NT2/D1 (cell line): ENCODE measurements around the gene PTGIS.
A peak's percentile ranks its signal among the peaks of the same experiment; 100 is the strongest.

ENCODE experiments used
- DNase-seq: peaks from one replicate; pipeline ENCODE4 v3.0.0-alpha.2; 2011; ENCODE audit warnings: low read depth, low spot score
- H3K27me3 ChIP-seq: 2 replicates; pipeline ENCODE4 v1.6.0; 2011; ENCODE audit warnings: mild to moderate bottlenecking; ENCODE audit not compliant: insufficient read length, insufficient read depth
- H3K36me3 ChIP-seq: 2 replicates; pipeline ENCODE4 v1.6.1; 2011; ENCODE audit warnings: mild to moderate bottlenecking, low read length, mixed read lengths; ENCODE audit not compliant: insufficient read depth, insufficient read length
- H3K4me1 ChIP-seq: 2 replicates; pipeline ENCODE4 v1.5.1; 2011; ENCODE audit not compliant: insufficient read depth, insufficient read length
- H3K4me3 ChIP-seq: 2 replicates; pipeline ENCODE4 v1.5.1; 2011; ENCODE audit warnings: low read depth; ENCODE audit not compliant: insufficient read length
- H3K9ac ChIP-seq: 2 replicates; pipeline ENCODE4 v1.6.0; 2011; ENCODE audit warnings: low read depth; ENCODE audit not compliant: insufficient read length
- H3K9me3 ChIP-seq: 2 replicates; pipeline ENCODE4 v1.5.1; 2011; ENCODE audit warnings: mild to moderate bottlenecking, low read length; ENCODE audit not compliant: insufficient read depth
- SUZ12 ChIP-seq: IDR thresholded peaks from 2 replicates; pipeline ENCODE4 v1.6.1; 2011; ENCODE audit not compliant: insufficient read length, insufficient read depth; ENCODE audit errors: extremely low read depth
- YY1 ChIP-seq: IDR thresholded peaks from 2 replicates; pipeline ENCODE4 v1.6.1; 2011; ENCODE audit not compliant: insufficient read length, insufficient read depth
- ZNF274 ChIP-seq: IDR thresholded peaks from 2 replicates; pipeline ENCODE4 v1.6.1; 2011; ENCODE audit warnings: mild to moderate bottlenecking, low read depth, low read length

The PTGIS gene

GRCh38 chr20:49539481-49540231 is 28.3 kb downstream of the PTGIS start:
- H3K9ac ChIP-seq = peak overlapping the region; percentile 3
- TF ChIP-seq ZNF274 (no peak), SUZ12 (no peak), YY1 (no peak)
- H3K27me3 ChIP-seq = no peaks in the 10 kb centered on the region
- peaks cover 7% of the 10 kb centered on the region for H3K4me1 ChIP-seq
- H3K4me3 ChIP-seq = no peak overlapping the region
- DNase-seq = no peak
- H3K36me3 ChIP-seq = peaks cover 51% of the 10 kb centered on the region
- no peaks in the 10 kb centered on the region for H3K9me3 ChIP-seq

GRCh38 chr20:49538950-49539349 is 29.0 kb downstream of the PTGIS start:
- H3K9me3 ChIP-seq = no peaks in the 10 kb centered on the region
- TF ChIP-seq SUZ12 (no peak), ZNF274 (no peak), YY1 (no peak)
- H3K27me3 ChIP-seq = no peaks in the 10 kb centered on the region
- peaks cover 7% of the 10 kb centered on the region for H3K4me1 ChIP-seq
- peaks cover 43% of the 10 kb centered on the region for H3K36me3 ChIP-seq
- H3K9ac ChIP-seq = no peak overlapping the region
- no peak for DNase-seq
- H3K4me3 ChIP-seq = no peak overlapping the region

- Histone ChIP-seq H3K9me3 (no peaks in the 10 kb centered on the region), H3K36me3 (peaks cover 23% of the 10 kb centered on the region), H3K9ac (no peak overlapping the region), H3K4me1 (no peaks in the 10 kb centered on the region), H3K27me3 (no peaks in the 10 kb centered on the region), H3K4me3 (no peak overlapping the region)
- TF ChIP-seq YY1 (no peak), SUZ12 (no peak), ZNF274 (no peak)
- DNase-seq = peak; percentile 59
Measured at GRCh38 chr20:49534255-49534712, 33.7 kb downstream of the PTGIS start.

GRCh38 chr20:49532285-49532946 is 35.5 kb downstream of the PTGIS start:
- Histone ChIP-seq H3K9me3 (no peaks in the 10 kb centered on the region), H3K27me3 (no peaks in the 10 kb centered on the region), H3K4me3 (no peak overlapping the region), H3K4me1 (no peaks in the 10 kb centered on the region), H3K36me3 (peaks cover 17% of the 10 kb centered on the region), H3K9ac (no peak overlapping the region)
- TF ChIP-seq YY1 (no peak), ZNF274 (no peak), SUZ12 (no peak)
- no peak for DNase-seq

DNA sequence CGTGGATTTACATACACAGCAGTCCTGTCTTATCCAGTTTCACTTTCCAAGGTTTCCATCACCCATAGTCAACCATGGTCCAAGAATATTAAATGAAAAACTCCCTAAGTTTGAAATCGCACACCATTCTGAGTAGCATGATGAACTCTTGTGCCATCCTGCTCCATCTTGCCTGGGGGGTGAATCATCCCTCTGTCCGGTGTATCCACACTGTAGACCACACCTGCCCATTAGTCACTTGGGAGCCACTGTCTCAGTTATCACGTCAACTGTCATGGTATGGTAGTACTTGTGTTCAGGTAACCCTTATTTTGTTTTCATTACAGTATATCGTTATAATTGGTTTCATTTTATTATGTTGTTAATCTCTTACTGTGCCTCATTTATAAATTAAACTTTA is 38.5 kb downstream of the PTGIS start:
- H3K27me3 ChIP-seq = no peaks in the 10 kb centered on the region
- H3K4me1 ChIP-seq = no peaks in the 10 kb centered on the region
- no peak overlapping the region for H3K4me3 ChIP-seq
- TF ChIP-seq YY1 = no peak
- no peak for TF ChIP-seq SUZ12
- no peak for TF ChIP-seq ZNF274
- peaks cover 13% of the 10 kb centered on the region for H3K36me3 ChIP-seq
- H3K9me3 ChIP-seq = peaks cover 8% of the 10 kb centered on the region; the same call in 1 of the 2 replicates
- H3K9ac ChIP-seq = no peak overlapping the region
- DNase-seq = no peak

DNA sequence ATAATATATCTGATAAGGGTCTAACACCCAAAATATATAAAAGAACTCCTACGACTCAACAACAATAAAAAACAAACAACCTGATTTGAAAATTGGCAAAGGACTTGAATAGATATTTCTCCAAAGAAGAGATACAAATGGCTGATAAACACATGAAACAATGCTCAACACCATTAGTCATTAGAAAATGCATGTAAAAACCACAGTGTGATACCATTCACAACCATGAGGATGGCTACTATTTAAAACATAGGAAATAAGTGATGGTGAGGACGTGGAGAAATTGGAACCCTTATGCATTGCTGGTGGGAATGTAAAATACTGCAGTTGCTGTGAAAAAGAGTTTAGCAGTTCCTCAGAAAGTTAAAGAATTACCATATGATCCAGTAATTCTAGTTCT is 41.4 kb downstream of the PTGIS start:
- H3K27me3 ChIP-seq = no peaks in the 10 kb centered on the region
- H3K9me3 ChIP-seq = peaks cover 9% of the 10 kb centered on the region; the same call in 1 of the 2 replicates
- H3K9ac ChIP-seq = no peak overlapping the region
- no peaks in the 10 kb centered on the region for H3K4me1 ChIP-seq
- DNase-seq = no peak
- TF ChIP-seq ZNF274 (no peak), YY1 (no peak), SUZ12 (no peak)
- H3K4me3 ChIP-seq = no peak overlapping the region
- H3K36me3 ChIP-seq = peaks cover 16% of the 10 kb centered on the region

GRCh38 chr20:49526056-49526455 is 41.9 kb downstream of the PTGIS start:
- no peak for DNase-seq
- H3K4me3 ChIP-seq = no peak overlapping the region
- no peaks in the 10 kb centered on the region for H3K27me3 ChIP-seq
- TF ChIP-seq SUZ12 = no peak
- TF ChIP-seq ZNF274 = no peak
- no peak for TF ChIP-seq YY1
- no peaks in the 10 kb centered on the region for H3K4me1 ChIP-seq
- H3K9me3 ChIP-seq = peaks cover 9% of the 10 kb centered on the region; the same call in 1 of the 2 replicates
- peaks cover 16% of the 10 kb centered on the region for H3K36me3 ChIP-seq
- no peak overlapping the region for H3K9ac ChIP-seq
